GM06990 (cell line): Measurements from ENCODE around the gene SH3PXD2B.
"Not testable (repeated sequence)": the region's sequence is repeated elsewhere in the genome, so short reads cannot be mapped to it uniquely, and the experiment has no call there.

Experiments used
- DNase-seq: peaks from one replicate; pipeline ENCODE4 v3.0.0-alpha.2; 2011; ENCODE audit not compliant: insufficient read length; ENCODE audit errors: extremely low read depth
- H3K27me3 ChIP-seq: replicated peaks from 2 replicates; pipeline ENCODE4 v1.6.0; 2011; ENCODE audit warnings: low read length; ENCODE audit not compliant: control insufficient read depth, insufficient read depth
- H3K36me3 ChIP-seq: 2 replicates; pipeline ENCODE4 v1.5.1; 2011; ENCODE audit warnings: low read length; ENCODE audit not compliant: control insufficient read depth, insufficient read depth
- H3K4me3 ChIP-seq: replicated peaks from 2 replicates; pipeline ENCODE4 v1.5.1; 2011; ENCODE audit warnings: low read depth, mild to moderate bottlenecking, control low read depth, low read length
- CTCF ChIP-seq: IDR thresholded peaks from 2 replicates; pipeline ENCODE4 v1.5.1; 2011; ENCODE audit warnings: low read length, control low read depth, mild to moderate bottlenecking, inconsistent platforms; ENCODE audit not compliant: insufficient read depth, poor library complexity, severe bottlenecking

Gene SH3PXD2B

GRCh38 chr5:172293745-172294342 is 160.5 kb downstream of the SH3PXD2B start:
- H3K36me3 ChIP-seq = no peaks in the 10 kb centered on the region
- DNase-seq = no peak
- H3K27me3 ChIP-seq = no peaks in the 10 kb centered on the region
- no peak for TF ChIP-seq CTCF
- H3K4me3 ChIP-seq = no peak overlapping the region

- peak; percentile 44 for DNase-seq
- H3K27me3 ChIP-seq = no peaks in the 10 kb centered on the region
- peak; percentile 93 for TF ChIP-seq CTCF
- H3K36me3 ChIP-seq = no peaks in the 10 kb centered on the region
- no peak overlapping the region for H3K4me3 ChIP-seq
These were observed 161.1 kb downstream of the SH3PXD2B start for GRCh38 chr5:172293054-172293744.

GRCh38 chr5:172291837-172292236 is 162.5 kb downstream of the SH3PXD2B start:
- H3K36me3 ChIP-seq, H3K4me3 ChIP-seq, H3K27me3 ChIP-seq, DNase-seq: not testable (repeated sequence)

GRCh38 chr5:172288465-172288864 is 165.9 kb downstream of the SH3PXD2B start:
- Histone ChIP-seq H3K27me3 (no peaks in the 10 kb centered on the region), H3K4me3 (no peak overlapping the region), H3K36me3 (no peaks in the 10 kb centered on the region)
- no peak for TF ChIP-seq CTCF
- no peak for DNase-seq

- H3K4me3 ChIP-seq, H3K36me3 ChIP-seq, H3K27me3 ChIP-seq, DNase-seq: not testable (repeated sequence)
These were observed 167.2 kb downstream of the SH3PXD2B start for GRCh38 chr5:172287140-172287539.

- H3K36me3 ChIP-seq = no peaks in the 10 kb centered on the region
- no peaks in the 10 kb centered on the region for H3K27me3 ChIP-seq
- DNase-seq = no peak
- TF ChIP-seq CTCF = no peak
- no peak overlapping the region for H3K4me3 ChIP-seq
These were observed 168.8 kb downstream of the SH3PXD2B start for GRCh38 chr5:172285226-172286143.
